Heart right ventricle (tissue), 16 donors: ENCODE data around the gene OR8D2. TPM values are rescaled to one million over a fixed set of nuclear protein-coding genes. Genes with fewer than 3 reads are reported as not detected.

Experiments
- ATAC-seq, 8 donors: fragments of 200-7000 bp; cut with Tn5 transposase; one replicate each; pipeline ENCODE4 v1.9.1; 2020; ENCODE audit warnings: mild to moderate bottlenecking in 8 of 8, moderate library complexity in 8 of 8, moderate number of reproducible peaks in 1 of 8
- DNase-seq, 2 donors: peaks; one replicate each; pipeline ENCODE4 v3.0.0-alpha.2; 2020
- H3K27ac ChIP-seq, 10 donors: fragments of 200-600 bp; sonication (generic) in 2 of 10; one replicate each; pipeline versions ENCODE4 v1.5.0 to v1.8.0; 2020 to 2022; ENCODE audit warnings: mild to moderate bottlenecking in 3 of 10
- H3K27me3 ChIP-seq, 7 donors: fragments of 200-600 bp; one replicate each; pipeline ENCODE4 v1.8.0; 2021 to 2022; ENCODE audit warnings: mild to moderate bottlenecking in 2 of 7
- H3K36me3 ChIP-seq, 9 donors: fragments of 200-600 bp; sonication (generic) in 1 of 9; one replicate each; pipeline versions ENCODE4 v1.5.0 to v1.8.0; 2020 to 2022; ENCODE audit warnings: mild to moderate bottlenecking in 2 of 9
- H3K4me1 ChIP-seq, 9 donors: fragments of 200-600 bp; sonication (generic) in 1 of 9; one replicate each; pipeline versions ENCODE4 v1.5.0 to v1.8.0; 2020 to 2022; ENCODE audit warnings: mild to moderate bottlenecking in 4 of 9
- H3K4me3 ChIP-seq, 10 donors: fragments of 200-600 bp; sonication (generic) in 2 of 10; one replicate each; pipeline versions ENCODE4 v1.5.0 to v1.8.0; 2020 to 2022; ENCODE audit warnings: mild to moderate bottlenecking in 7 of 10, moderate library complexity in 2 of 10
- H3K9me3 ChIP-seq, 11 donors: fragments of 200-600 bp in 10 of 11; sonication (generic) in 2 of 11; one replicate each; pipeline versions ENCODE4 v1.5.0 to v1.8.0; 2013 to 2022; ENCODE audit warnings: mild to moderate bottlenecking in 2 of 11, control low read depth in 1 of 11, moderate library complexity in 1 of 11
- CTCF ChIP-seq, 9 donors: fragments of 200-600 bp; sonication (generic) in 2 of 9; IDR thresholded peaks; one replicate each; pipeline versions ENCODE4 v1.5.0 to v1.8.0; 2021 to 2022; ENCODE audit warnings: antibody characterized with exemption in 9 of 9, mild to moderate bottlenecking in 5 of 9, moderate library complexity in 1 of 9
- WGBS, 2 donors: extraction: QIAGEN DNeasy Blood & Tissue Kit; methylation state at CpG; one replicate each; pipeline ENCODE4 v1.1.7; 2013; ENCODE audit warnings: inconsistent platforms in 1 of 2; 5-methylcytosine and 5-hydroxymethylcytosine counted together
- intact Hi-C, 10 donors: fragments of 100-400 bp; cut with DNase I; formaldehyde crosslinking; loops; one replicate each; pipeline versions ENCODE4 v1.11.1 to v1.14.2; 2022
- polyA plus RNA-seq, 2 donors: library from polyadenylated mRNA; stranded (reverse); fragments of 200-250 nt; gene quantifications; one replicate each; pipeline ENCODE4 v1.2.3, GENCODE V29; 2013
- total RNA-seq, 10 donors: library from RNA; stranded (reverse); fragmentation: NEBNext Ultra II Directional in 3 of 10; extraction: Animal tissue kit (Norgen Biotek cat#: 25700) in 3 of 10; gene quantifications; one replicate each; pipeline versions ENCODE4 v1.2.1 to v1.2.4, GENCODE V29; 2021 to 2023
- donor health status: Arrhythmogenic right ventricular cardiomyopathy.
- donor health status: ischemic (EF 13 %, LVEDD 7.1; RV severe dilation, severe dysfunction).
- donor health status: healthy with polysubstance abuse.
- donor health status: DM: no; HTN: yes; CAD: no.
- donor health status: DM: no; HTN: no; CAD: no.
- donor health status: ischemic (EF 25% LVEDD 6.9; RV normal size, moderate dysfunction).
- donor health status: ischemic (EF 25% LVEDD 5.7; RV mildly dilated, moderate dysfunction).
- donor health status: healthy.
- donor health status: DM: yes; HTN: yes; CAD: no.
- donor health status: Ischemic cardiomyopathy.
- donor health status: ischemic (EF 35%, LVEDD 5.7; RV mildly dilated, moderate dysfunction).
- donor health status: nonischemic (EF 11% LVEDD 7.7; RV severe dilation, severe dysfunction).
- donor health status: DM: yes; HTN: yes; CAD: no.
- donor health status: PGD.
- donor health status: ischemic (EF 29% LVEDD 5.4; RV normal size, mild dysfunction).
- donor health status: nonischemic (EF 23%, LVEDD 6.1; RV moderate dilation, normal function).

The OR8D2 gene
- total and polyA plus RNA-seq, 12 donors: not detected

GRCh38 chr11:124294687-124295086 lies 25.3 kb downstream of the OR8D2 start:
- intact Hi-C loops: no loop called here
- no peak for ATAC-seq
- WGBS, 2 donors: 62 to 72% methylated on average over 1 of the region's 1 CpG

DNA sequence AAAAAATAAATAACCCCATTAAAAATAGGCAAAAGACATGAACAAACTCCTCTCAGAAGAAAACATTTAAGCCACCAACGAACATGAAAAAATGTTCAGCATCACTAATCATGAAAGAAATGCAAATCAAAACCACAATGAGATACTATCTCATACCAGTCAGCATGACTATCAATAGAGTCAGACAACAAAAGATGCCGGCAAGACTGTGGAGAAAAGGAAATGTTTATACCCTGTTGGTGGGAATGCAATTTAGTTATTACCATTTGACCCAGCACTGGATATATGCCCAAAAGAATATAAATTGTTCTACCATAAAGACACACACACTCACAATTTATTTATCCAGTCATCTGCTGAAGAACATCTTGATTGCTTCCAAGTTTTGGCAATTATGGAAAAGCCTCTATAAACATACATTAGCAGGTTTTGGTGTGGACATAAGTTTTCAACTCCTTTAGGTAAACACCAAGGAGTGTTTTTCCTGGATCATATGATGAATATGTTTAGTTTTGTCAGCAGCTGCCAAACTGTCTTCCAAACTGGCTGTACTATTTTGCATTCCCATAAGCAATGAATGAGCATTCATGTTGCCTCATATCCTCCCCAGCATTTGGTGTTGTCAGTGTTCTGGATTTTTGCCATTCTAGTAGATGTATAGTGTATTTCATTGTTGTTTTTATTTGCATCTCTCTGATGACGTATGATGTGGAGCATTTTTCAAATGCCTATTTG lies 34.2 kb downstream of the OR8D2 start:
- H3K27me3 ChIP-seq: no peaks in the 10 kb centered on the region
- ATAC-seq (no peak), DNase-seq (no peak)
- no peaks in the 10 kb centered on the region for H3K4me1 ChIP-seq
- 56 to 63% methylated on average over 3 of the region's 3 CpGs for WGBS, 2 donors
- TF ChIP-seq CTCF (IDR thresholded peaks at IDR 0.05): no peak
- H3K36me3 ChIP-seq: no peaks in the 10 kb centered on the region
- intact Hi-C loops: no loop called here
- H3K4me3 ChIP-seq: no peak overlapping the region
- peaks cover 0 to 51% (median 3%) of the 10 kb centered on the region in 11 donors for H3K9me3 ChIP-seq
- H3K27ac ChIP-seq: no peak overlapping the region

More at GRCh38 chr11:124294687-124295086, 25.3 kb downstream of the OR8D2 start:
- peaks cover 0 to 17% (median 0%) of the 10 kb centered on the region in 11 donors for H3K9me3 ChIP-seq
- no peaks in the 10 kb centered on the region for H3K4me1 ChIP-seq
- H3K27me3 ChIP-seq: no peaks in the 10 kb centered on the region
- no peak overlapping the region for H3K4me3 ChIP-seq
- no peaks in the 10 kb centered on the region for H3K36me3 ChIP-seq
- no peak for TF ChIP-seq CTCF (IDR thresholded peaks at IDR 0.05)
- no peak overlapping the region for H3K27ac ChIP-seq
- no peak for DNase-seq

- Histone ChIP-seq H3K36me3 (no peaks in the 10 kb centered on the region), H3K4me3 (no peak overlapping the region), H3K27me3 (no peaks in the 10 kb centered on the region), H3K27ac (no peak overlapping the region), H3K9me3 (peaks cover 0 to 24% (median 0%) of the 10 kb centered on the region in 11 donors), H3K4me1 (no peaks in the 10 kb centered on the region)
- TF ChIP-seq CTCF (IDR thresholded peaks at IDR 0.05): no peak
- intact Hi-C loops: no loop called here
- WGBS, 2 donors: 58 to 92% methylated on average over 2 of the region's 2 CpGs
- DNase-seq (no peak), ATAC-seq (no peak)
These were observed 41.7 kb downstream of the OR8D2 start for GRCh38 chr11:124278261-124278660.

GRCh38 chr11:124277804-124278203 lies 42.2 kb downstream of the OR8D2 start:
- H3K4me3 ChIP-seq: no peak overlapping the region
- WGBS, 2 donors: 65 to 76% methylated on average over 3 of the region's 3 CpGs
- H3K4me1 ChIP-seq: no peaks in the 10 kb centered on the region
- no peak overlapping the region for H3K27ac ChIP-seq
- DNase-seq (no peak), ATAC-seq (no peak)
- TF ChIP-seq CTCF (IDR thresholded peaks at IDR 0.05): no peak
- peaks cover 0 to 24% (median 0%) of the 10 kb centered on the region in 11 donors for H3K9me3 ChIP-seq
- intact Hi-C loops: no loop called here
- no peaks in the 10 kb centered on the region for H3K36me3 ChIP-seq
- H3K27me3 ChIP-seq: no peaks in the 10 kb centered on the region
